NB4 (cell line): ENCODE results near the gene AKT1.
A peak's percentile ranks its signal among the peaks of the same experiment; 100 is the strongest.

Experiments
- DNase-seq: peaks from one replicate; pipeline ENCODE4 v3.0.0; 2010; ENCODE audit warnings: low read depth
- H3K4me3 ChIP-seq: one replicate; pipeline ENCODE4 v1.5.1; 2011; ENCODE audit warnings: mild to moderate bottlenecking, low read depth, low read length, moderate library complexity
- MYC ChIP-seq: IDR thresholded peaks from 2 replicates; pipeline ENCODE4 v1.6.1; 2011; ENCODE audit warnings: low read depth, low read length
- POLR2A ChIP-seq: IDR thresholded peaks from 2 replicates; pipeline ENCODE4 v1.6.1; 2011; ENCODE audit warnings: mild to moderate bottlenecking; ENCODE audit not compliant: insufficient read length; ENCODE audit errors: extremely low read depth
- TF ChIP-seq, protein P1 (sequence below): IDR thresholded peaks from 2 replicates; pipeline ENCODE4 v1.6.1; 2011; ENCODE audit warnings: low read depth, low read length
- TF ChIP-seq, protein P2 (sequence below): IDR thresholded peaks from one replicate; pipeline ENCODE4 v1.5.1; 2012; ENCODE audit warnings: low read depth, low read length

AKT1 gene

DNA sequence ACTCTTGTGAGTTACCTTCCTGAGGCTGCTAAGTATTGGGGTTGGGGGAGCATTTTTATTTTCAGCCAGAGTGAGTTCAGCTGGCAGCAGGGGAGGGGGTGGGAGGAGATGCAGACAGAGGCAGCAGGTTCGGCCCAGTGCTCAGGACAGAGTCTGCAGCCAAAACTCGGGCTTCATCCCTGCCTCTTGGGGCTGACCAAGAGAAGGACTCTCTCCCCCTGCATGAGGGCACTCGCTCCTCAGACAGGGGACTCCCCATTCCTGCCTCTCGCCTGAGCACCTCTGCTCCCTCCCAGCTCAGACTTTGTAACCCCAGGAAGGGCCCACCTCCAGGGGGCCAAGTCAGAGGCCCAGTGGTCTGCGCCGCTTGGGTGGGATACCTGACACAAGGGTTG lies 1.1 kb upstream of the AKT1 start:
- TF ChIP-seq, protein P1, sequence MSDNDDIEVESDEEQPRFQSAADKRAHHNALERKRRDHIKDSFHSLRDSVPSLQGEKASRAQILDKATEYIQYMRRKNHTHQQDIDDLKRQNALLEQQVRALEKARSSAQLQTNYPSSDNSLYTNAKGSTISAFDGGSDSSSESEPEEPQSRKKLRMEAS = no peak
- TF ChIP-seq POLR2A (no peak), MYC (no peak)
- TF ChIP-seq, protein P2, sequence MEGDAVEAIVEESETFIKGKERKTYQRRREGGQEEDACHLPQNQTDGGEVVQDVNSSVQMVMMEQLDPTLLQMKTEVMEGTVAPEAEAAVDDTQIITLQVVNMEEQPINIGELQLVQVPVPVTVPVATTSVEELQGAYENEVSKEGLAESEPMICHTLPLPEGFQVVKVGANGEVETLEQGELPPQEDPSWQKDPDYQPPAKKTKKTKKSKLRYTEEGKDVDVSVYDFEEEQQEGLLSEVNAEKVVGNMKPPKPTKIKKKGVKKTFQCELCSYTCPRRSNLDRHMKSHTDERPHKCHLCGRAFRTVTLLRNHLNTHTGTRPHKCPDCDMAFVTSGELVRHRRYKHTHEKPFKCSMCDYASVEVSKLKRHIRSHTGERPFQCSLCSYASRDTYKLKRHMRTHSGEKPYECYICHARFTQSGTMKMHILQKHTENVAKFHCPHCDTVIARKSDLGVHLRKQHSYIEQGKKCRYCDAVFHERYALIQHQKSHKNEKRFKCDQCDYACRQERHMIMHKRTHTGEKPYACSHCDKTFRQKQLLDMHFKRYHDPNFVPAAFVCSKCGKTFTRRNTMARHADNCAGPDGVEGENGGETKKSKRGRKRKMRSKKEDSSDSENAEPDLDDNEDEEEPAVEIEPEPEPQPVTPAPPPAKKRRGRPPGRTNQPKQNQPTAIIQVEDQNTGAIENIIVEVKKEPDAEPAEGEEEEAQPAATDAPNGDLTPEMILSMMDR = no peak
- H3K4me3 ChIP-seq = no peak overlapping the region
- no peak for DNase-seq

- peak overlapping the region; percentile 28 for H3K4me3 ChIP-seq
- TF ChIP-seq MYC (no peak), POLR2A (peak; percentile 67)
- peak; percentile 65 for DNase-seq
These were observed 486 bp upstream of the AKT1 start for GRCh38 chr14:104795781-104796686.

GRCh38 chr14:104794631-104794992 lies 936 bp downstream of the AKT1 start:
- H3K4me3 ChIP-seq = peak overlapping the region; percentile 68
- TF ChIP-seq, protein P1 = no peak
- TF ChIP-seq POLR2A (no peak), MYC (no peak)
- peak; percentile 45 for DNase-seq

GRCh38 chr14:104794099-104794498 lies 1.4 kb downstream of the AKT1 start:
- peak; percentile 55 for DNase-seq
- peak overlapping the region; percentile 68 for H3K4me3 ChIP-seq
- TF ChIP-seq, protein P2 = no peak
- peak; percentile 6; the same call in 1 of the 2 replicates for TF ChIP-seq MYC

GRCh38 chr14:104793703-104793959 lies 1.9 kb downstream of the AKT1 start:
- TF ChIP-seq, protein P1 = no peak
- TF ChIP-seq MYC (no peak), POLR2A (no peak)
- TF ChIP-seq, protein P2 = no peak
- peak overlapping the region; percentile 68 for H3K4me3 ChIP-seq
- DNase-seq = no peak

DNA sequence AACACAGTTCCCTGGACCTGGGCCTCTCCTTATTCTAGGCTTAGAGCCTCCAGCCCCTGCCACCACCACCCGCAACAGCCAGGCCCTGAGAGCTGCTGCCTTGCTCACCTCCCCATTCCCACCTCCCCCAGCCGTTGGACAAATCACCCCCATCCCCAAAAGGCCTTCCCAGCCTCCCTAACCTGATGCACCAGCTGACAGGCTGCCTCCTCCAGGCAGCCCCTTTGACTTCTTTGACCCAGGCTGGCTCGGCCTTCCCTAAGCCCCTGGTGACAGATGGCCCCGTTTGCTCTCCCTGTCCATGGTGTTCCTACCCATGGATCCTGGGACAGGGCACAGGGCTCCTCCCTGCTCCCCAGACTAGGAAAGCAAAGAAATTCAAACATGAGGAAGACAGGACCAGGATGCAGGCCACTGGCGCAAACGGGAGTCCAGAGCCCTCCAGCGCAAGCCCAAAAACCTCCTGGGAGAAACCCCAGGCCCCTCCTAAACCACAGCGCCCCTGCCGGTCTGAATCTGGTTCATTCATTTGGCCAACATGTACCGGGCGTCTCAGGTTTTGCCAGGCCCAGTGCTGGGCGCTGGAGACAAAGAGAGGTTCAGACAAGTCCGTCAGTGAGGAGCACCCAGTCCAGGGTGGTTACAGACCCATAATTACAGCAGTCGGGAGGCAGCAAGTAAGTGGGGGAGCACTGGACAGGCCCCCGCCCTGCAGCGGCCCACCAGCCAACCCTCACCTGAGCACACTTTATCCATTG lies 2.4 kb downstream of the AKT1 start:
- DNase-seq = no peak
- H3K4me3 ChIP-seq = peak overlapping the region; percentile 25
- TF ChIP-seq MYC (no peak), POLR2A (no peak)

GRCh38 chr14:104792101-104792884 lies 3.3 kb downstream of the AKT1 start:
- no peak overlapping the region for H3K4me3 ChIP-seq
- no peak for TF ChIP-seq MYC
- TF ChIP-seq, protein P1 = no peak
- TF ChIP-seq, protein P2 = no peak
- TF ChIP-seq POLR2A = no peak
- no peak for DNase-seq
